K562 treated with DMSO at 1 percent for 12 hours (cell line): Measurements from ENCODE around the gene CCDC198. TPM values are rescaled to one million over a fixed set of nuclear protein-coding genes. Genes with fewer than 3 reads are reported as not detected.

Experiments used
- total RNA-seq: library from RNA; unstranded; fragments of 300-600 nt; gene quantifications from 2 replicates; pipeline ENCODE4 v1.2.3, GENCODE V29; 2022; ENCODE audit not compliant: insufficient read depth

Gene CCDC198, protein sequence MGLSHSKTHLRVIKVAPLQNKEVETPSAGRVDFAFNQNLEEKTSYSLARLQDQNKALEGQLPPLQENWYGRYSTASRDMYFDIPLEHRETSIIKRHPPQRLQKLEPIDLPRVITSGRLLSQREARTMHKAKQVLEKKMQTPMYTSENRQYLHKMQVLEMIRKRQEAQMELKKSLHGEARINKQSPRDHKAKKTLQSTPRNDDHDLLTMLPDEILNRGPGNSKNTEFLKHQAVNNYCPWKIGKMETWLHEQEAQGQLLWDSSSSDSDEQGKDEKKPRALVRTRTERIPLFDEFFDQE
- not detected in 2 replicates for total RNA-seq

DNA sequence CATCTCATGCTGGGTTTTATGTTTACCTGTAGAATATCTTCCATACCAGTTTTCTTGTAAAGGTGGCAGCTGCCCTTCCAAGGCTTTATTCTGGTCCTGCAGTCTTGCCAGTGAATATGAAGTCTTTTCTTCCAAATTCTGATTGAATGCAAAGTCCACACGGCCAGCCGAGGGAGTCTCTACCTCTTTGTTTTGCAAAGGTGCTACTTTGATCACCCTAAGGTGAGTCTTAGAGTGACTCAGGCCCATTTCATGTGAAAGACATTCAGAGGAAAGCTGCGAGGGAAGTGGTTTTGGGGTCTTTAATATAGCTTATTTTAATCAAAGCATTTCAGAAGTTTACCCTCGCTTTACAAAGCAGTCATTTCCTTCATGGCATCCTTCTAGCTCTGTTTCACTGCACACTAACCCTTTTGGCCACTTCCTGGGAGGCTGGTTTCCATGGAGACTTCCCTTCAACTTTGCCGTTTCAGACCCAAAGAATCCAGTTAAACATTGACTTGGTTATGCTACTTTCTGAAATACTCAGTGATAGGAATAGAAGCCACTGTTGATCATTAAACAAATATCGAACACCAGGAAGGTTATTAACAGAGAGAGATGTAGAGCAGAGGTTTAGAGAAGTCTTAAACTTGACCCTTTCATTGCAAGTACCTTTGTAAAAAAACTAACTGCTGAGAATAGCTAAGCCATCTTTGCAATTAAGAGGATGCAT is at the start of gene CCDC198:
CCDC198 (minus strand) TSS at position 391 of the 715 bp plus-strand sequence; CDS start at position 249, 142 bp downstream.

Other genes with a start within 250 kb of the CCDC198 start
- 4.1 and 22.6 TPM in 2 replicates for gene EXOC5, start 225.0 kb downstream of the CCDC198 start, total RNA-seq
- gene AP5M1, start 224.9 kb downstream of the CCDC198 start, total RNA-seq, result 5.6 and 19.4 TPM in 2 replicates
- gene NAA30, start 103.3 kb downstream of the CCDC198 start, total RNA-seq, result 2.0 and 5.6 TPM in 2 replicates